ENCODE data around the gene CCIN.
A peak's percentile ranks its signal among the peaks of the same experiment; 100 is the strongest.
"Not testable (repeated sequence)": the region's sequence is repeated elsewhere in the genome, so short reads cannot be mapped to it uniquely, and the experiment has no call there.

The CCIN gene

GRCh38 chr9:36161187-36161586, 8.0 kb upstream of the CCIN start:
- DNase-seq = no peak

DNA sequence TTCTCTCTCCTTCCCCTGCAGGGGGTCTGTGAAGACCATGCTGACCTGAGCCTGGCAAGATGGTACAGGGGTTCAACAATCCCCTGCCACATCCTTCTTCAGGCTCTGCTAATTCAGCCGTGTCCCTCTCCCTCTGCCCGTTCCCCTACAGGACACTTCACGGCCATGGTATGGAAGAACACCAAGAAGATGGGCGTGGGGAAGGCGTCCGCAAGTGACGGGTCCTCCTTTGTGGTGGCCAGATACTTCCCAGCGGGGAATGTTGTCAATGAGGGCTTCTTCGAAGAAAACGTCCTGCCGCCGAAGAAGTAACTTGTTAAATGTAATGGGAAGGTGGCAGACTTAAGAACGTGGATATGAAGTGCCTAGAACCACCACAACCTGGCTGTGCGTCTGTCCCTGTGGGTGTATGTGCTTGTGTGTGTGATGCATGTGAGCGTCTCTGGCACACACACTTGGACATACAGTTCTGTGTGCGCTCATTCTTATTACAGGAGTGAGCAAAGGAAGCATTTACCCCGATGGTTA, 6.9 kb upstream of the CCIN start:
- DNase-seq = no peak

DNA sequence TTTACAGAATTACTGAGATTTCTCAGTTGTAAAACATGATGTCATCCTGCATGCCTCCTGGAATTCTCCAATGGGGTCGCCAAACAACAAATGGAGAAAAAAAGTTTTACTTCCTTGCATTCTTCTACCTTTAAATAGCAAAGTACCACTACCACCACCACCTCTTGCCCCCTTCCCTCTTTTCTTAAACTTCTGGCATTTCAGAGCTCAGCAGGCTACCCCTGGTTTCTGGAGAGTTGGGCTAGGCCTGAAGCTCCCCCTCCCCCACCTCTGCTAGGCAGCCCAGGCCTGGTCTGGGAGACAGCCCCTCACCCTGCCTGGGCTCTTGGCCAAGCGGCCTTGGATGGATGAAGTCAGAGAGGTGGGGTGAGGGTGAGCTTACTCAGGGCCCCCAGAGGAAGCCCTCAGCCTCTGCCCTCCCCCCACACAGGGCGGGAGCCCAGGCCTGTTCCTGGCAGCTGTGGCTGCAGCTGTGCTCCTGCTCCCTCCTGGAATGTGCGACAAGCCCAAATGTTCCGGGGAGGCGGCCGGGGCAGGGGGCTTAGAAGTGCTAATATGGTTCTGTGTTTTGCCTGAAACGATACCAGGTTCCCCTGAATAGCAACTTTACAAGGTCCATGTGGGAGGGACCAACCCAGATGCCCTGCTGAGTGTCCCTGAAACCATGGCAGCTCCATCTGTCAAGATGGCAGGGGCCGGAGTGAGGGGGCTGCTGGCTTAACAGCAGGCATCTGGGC, 6.0 kb upstream of the CCIN start:
- DNase-seq = peak; percentile 43

DNA sequence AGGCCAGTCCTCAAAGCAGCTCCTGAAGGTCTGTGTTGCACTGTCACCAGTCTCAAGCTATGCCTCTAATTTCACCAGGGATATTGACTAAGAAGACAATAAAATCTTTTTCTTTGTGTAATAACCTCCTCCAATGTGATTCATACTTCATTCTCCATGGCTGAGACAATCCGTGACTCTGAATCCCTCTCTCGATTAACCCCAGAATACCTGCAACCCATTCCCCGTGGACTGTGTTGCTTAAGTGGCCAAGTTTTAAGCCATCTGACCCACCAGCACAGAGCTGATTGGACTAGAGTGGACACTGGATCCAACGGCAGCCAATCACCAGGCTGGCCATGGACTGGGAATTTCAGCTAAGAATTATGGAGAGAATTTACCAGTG, 5.4 kb upstream of the CCIN start:
- peak; percentile 29 for DNase-seq

DNA sequence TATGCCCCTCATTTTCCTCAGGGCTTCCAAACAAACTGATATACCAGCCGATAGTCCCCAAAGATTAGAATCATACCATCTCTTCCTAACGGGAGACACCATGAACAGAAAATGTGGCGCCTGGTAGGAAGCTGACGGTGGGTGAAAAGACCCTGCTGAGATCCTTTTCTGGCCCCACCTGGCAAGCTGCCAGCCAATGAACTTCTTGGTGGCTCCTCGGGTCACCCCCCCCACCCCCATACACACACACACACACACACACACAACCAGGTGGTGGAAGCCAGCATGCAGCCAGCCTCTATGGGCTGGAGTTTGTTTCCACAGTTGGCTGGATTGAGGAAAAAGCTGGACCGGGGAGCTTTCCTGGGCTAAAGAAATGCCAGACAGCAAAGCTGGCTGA, 4.8 kb upstream of the CCIN start:
- no peak for DNase-seq

DNA sequence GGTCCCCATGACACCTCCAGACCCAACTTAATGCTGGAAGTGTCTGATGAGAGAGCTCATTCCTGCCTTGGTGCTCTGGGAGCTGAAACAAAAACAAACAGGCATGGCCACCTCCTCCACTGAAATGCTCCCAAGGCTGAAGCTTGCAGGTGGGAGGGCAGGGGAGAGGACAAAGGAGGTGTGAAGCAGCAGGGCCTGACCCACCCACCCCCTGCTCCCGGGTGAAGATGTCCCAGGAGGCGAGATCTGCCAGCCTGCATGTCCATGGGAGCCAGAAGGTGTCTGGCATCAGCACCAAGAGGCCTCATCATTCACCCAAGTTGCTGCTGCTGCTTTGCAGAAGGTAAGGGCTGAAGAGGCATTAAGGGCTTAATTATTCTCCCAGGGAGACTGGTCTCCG, 4.2 kb upstream of the CCIN start:
- no peak for DNase-seq

GRCh38 chr9:36165826-36166167, 3.4 kb upstream of the CCIN start:
- no peak for DNase-seq

DNA sequence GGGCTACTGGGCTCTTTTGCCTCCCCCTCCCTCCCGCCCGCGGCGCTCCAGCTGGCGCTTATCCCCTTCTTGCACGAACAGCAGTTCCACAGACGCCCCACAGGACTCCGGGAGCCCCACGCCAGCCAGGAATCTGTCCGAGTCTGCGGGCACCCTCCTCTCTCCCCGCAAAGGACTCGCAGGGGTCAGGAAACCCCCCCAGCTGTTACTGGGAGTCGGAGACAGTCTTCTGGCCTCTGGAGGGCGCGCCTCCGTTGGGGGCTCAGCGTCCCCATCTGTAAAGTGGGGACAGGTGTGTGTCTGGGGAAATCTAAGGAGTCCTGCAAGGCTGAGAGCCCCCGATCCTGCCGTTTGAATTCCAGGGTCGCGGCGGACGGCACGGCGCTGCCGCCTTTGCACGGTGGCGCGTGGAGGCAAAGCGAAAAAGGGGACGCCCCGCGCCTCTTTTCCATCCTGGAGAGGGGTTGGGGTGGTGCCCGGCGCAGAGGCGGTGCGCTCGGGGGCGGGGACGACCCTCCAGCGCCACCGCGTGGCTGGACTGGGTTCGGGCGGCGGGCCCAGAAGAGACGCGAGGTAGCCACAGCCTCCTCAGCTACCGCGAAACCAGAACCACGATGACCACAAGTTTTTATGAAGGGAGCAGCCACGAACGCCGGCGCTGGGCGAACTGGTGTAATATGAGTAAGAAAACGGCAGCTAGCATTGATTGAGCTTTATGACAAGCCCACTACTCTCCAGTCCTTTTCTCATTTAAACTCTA, 2.8 kb upstream of the CCIN start:
- peak; percentile 37 for DNase-seq

DNA sequence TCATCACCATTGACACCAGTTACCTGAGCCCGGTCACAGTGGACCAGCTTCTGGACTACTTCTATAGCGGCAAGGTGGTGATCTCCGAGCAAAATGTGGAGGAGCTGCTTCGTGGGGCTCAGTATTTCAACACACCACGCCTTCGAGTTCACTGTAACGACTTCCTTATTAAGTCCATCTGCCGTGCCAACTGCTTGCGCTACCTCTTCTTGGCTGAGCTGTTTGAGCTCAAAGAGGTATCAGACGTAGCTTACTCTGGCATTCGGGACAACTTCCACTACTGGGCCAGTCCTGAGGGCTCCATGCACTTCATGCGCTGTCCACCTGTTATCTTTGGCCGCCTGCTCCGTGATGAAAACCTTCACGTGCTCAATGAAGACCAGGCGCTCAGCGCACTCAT, 520 bp downstream of the CCIN start:
- DNase-seq = no peak

GRCh38 chr9:36170531-36170930, 1.3 kb downstream of the CCIN start:
- no peak for DNase-seq

DNA sequence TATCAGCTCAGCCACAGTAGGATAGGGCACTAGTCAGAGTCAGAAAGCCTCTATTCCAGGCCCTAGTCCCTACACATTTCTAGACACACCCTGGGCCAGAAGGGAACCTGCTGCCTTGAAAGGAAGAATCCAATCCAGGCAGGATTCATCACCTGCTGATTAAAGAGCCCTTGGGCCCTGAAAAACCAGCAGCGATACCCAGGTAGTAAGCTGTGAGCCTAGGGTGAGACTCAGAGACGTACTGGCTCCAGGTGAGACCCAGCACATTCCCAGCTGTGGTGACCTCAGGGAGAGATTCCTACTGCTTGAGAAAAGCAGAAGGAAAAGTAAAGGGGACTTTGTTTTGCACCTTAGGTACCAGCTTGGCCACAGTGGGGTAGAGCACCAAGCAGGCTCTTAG, 4.7 kb downstream of the CCIN start:
- DNase-seq = no peak

DNA sequence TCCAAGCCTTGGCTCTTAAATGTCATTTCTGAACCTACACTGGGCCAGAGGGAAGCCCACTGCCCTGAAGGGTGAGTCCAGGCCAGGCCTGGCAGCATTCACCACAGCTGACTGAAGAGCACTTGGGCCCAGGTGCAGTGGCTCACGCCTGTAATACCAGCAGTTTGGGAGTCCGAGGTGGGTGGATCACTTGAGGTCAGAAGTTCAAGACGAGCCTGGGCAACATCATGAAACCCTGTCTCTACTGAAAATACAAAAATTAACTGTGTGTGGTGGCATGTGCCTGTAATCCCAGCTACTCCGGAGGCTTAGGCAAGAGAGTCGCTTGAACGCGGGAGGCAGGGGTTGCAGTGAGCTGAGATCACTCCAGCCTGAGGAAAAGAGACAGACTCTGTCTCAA, 5.1 kb downstream of the CCIN start:
- DNase-seq = no peak

GRCh38 chr9:36174731-36175130, 5.5 kb downstream of the CCIN start:
- DNase-seq = no peak

GRCh38 chr9:36175209-36175608, 6.0 kb downstream of the CCIN start:
- not testable (repeated sequence) for DNase-seq

GRCh38 chr9:36176496-36176895, 7.3 kb downstream of the CCIN start:
- not testable (repeated sequence) for DNase-seq

DNA sequence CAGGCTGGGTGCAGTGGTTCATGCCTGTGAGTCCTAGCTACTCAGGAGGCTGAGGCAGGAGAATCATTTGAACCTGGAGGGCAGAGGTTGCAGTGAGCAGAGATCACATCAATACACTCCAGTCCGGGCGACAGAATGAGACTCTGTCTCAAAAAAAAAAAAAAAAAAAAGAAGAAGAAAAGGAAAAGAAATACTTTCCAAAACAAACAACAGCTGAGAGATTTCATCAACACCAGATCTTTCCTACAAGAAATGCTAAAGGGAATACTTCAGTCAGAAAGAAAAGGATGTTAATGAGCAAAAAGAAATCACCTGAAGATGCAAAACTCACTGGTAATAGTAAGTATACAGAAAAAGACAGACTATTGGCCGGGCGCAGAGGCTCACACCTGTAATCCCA, 8.4 kb downstream of the CCIN start:
- no peak for DNase-seq

- not testable (repeated sequence) for DNase-seq
Measured at GRCh38 chr9:36180243-36180642, 11.1 kb downstream of the CCIN start.

DNA sequence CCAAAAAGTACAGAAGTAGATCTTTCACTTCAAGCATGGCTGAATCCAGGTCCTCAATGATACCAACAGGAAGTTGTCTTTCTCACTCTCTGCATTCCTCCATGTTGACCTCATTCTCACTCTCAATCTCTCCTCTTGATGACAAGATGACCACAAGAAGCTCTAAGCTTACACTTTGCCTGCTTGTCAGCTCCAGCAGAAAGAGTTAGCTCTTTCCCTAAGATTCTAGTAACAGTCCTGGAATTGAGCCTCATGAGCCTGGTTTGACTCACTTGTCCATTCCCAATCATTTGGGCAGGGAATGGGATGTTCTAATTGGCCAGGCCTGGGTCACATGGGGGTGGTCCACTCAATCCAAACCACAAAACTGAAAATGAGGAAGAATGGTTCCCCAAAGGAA, 18.2 kb downstream of the CCIN start:
- peak; percentile 66 for DNase-seq

DNA sequence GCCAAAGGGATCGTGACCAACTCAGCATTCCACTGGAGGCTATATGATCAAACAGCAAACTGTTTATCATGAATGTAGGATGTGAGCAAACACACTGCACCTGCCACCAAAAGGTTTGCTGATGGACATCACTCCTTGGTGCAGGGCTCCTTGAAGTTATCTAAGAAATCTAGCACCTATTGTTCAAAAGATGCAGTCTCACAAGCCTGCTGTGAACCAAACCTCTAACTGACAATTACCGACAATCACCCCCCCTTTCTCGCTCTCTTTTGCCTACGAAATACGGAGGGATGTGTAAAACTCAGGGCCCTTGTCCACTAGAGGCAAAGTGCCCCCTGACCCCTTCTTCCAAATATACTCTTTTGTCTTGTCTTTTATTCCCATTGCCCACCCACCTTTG, 19.0 kb downstream of the CCIN start:
- DNase-seq = no peak

GRCh38 chr9:36189976-36190375, 20.8 kb downstream of the CCIN start:
- no peak for DNase-seq

DNA sequence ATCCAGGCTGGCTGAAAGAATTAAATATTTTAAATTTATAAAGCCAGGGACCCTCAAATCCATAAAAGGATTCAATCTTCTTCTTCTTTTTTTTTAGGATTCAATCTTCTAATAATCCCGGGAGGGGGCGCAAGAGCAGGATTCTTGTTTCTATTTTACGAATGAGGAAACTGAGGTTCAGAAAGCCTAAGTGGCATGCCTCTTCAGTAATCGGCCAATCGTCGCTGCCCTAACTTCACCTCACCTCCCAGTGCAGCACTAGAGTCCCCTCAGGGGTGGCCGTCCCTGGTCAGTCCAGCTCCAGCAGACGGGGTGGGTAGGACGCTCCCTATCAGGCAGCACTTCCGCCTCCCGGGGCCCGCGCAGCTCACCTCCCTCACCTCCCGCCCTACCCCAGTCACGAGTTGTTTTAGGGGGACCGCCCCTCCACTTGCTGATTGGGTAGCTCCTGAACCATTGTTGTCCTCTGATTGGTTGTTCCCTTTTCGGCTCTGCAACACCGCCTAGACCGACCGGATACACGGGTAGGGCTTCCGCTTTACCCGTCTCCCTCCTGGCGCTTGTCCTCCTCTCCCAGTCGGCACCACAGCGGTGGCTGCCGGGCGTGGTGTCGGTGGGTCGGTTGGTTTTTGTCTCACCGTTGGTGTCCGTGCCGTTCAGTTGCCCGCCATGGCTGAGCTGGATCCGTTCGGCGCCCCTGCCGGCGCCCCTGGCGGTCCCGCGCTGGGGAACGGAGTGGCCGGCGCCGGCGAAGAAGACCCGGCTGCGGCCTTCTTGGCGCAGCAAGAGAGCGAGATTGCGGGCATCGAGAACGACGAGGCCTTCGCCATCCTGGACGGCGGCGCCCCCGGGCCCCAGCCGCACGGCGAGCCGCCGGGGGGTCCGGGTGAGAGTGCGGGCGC, 21.5 kb downstream of the CCIN start, which contains the start of gene CLTA:
Gene CLTA (plus strand): TSS at position 534 of the 902 bp plus-strand sequence. CDS start 136 bp downstream, at position 670.
- peak; percentile 90 for DNase-seq

- DNase-seq = no peak
Measured at GRCh38 chr9:36191290-36191645, 22.1 kb downstream of the CCIN start.

DNA sequence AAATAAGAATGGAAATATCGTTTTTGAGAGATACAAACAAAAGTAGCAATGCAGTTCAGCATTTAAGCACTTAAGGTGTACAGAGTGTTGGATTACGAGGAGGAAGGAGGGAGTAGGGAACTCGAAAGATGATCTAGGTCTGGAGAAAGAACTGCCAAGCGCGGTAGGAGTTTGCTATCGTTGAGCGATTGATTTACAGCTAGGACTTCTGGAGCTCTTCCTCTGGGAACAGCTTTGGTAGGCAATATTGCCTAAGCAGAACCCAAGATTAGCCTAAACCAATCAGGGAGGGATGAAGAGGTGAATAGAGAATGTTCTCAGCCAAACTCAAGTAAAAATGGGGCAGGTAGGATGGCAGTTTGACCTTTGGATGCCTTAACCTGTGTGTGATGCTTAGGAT, 22.5 kb downstream of the CCIN start:
- no peak for DNase-seq

Data from NCI-H226 (cell line).